LNCAP (cell line): ENCODE measurements around the gene SKOR2.

ENCODE experiments used
- CTCF ChIP-seq: fragments of 450-650 bp; IDR thresholded peaks from 2 replicates; pipeline ENCODE4 v1.5.1; 2017; ENCODE audit warnings: mild to moderate bottlenecking

SKOR2 gene

GRCh38 chr18:47206945-47207637, 44.4 kb downstream of the SKOR2 start:
- TF ChIP-seq CTCF: no peak

GRCh38 chr18:47204908-47205522, 46.4 kb downstream of the SKOR2 start:
- TF ChIP-seq CTCF: peak; percentile 84

- no peak for TF ChIP-seq CTCF
Observed at GRCh38 chr18:47203626-47204464, 47.6 kb downstream of the SKOR2 start.

- TF ChIP-seq CTCF: no peak
Observed at GRCh38 chr18:47191961-47192360, 59.5 kb downstream of the SKOR2 start.

GRCh38 chr18:47187721-47188120, 63.7 kb downstream of the SKOR2 start:
- no peak for TF ChIP-seq CTCF

- no peak for TF ChIP-seq CTCF
Observed at GRCh38 chr18:47184419-47185050, 66.9 kb downstream of the SKOR2 start.

- TF ChIP-seq CTCF: no peak
Observed at GRCh38 chr18:47180765-47181164, 70.7 kb downstream of the SKOR2 start.
